Spinal cord (tissue), 10 donors: ENCODE measurements around the gene PIK3C2B. TPM values are rescaled to one million over a fixed set of nuclear protein-coding genes. Genes with fewer than 3 reads are reported as not detected.
A peak's percentile ranks its signal among the peaks of the same experiment; 100 is the strongest.

Experiments
- DNase-seq, 6 donors: peaks; one replicate each; pipeline versions ENCODE4 v3.0.0 to v3.0.0-alpha.2; 2013 to 2015; ENCODE audit warnings: low spot score in 6 of 6, low read depth in 4 of 6
- H3K27ac ChIP-seq: one replicate; pipeline ENCODE4 v1.5.1; 2013; ENCODE audit warnings: low read depth, low read length, control low read depth
- H3K27me3 ChIP-seq: one replicate; pipeline ENCODE4 v1.6.1; 2013; ENCODE audit warnings: low read length; ENCODE audit not compliant: control insufficient read depth, insufficient read depth
- H3K36me3 ChIP-seq: one replicate; pipeline ENCODE4 v1.6.1; 2013; ENCODE audit warnings: low read length; ENCODE audit not compliant: control insufficient read depth, insufficient read depth
- H3K4me1 ChIP-seq: one replicate; pipeline ENCODE4 v1.6.1; 2013; ENCODE audit warnings: low read length; ENCODE audit not compliant: control insufficient read depth, insufficient read depth
- H3K4me3 ChIP-seq: one replicate; pipeline ENCODE4 v1.5.1; 2013; ENCODE audit warnings: low read depth, low read length, control low read depth
- H3K9me3 ChIP-seq: one replicate; pipeline ENCODE4 v1.6.1; 2013; ENCODE audit warnings: low read length; ENCODE audit not compliant: control insufficient read depth, insufficient read depth
- WGBS: methylation state at CpG from one replicate; pipeline ENCODE4 v1.1.5; 2013; ENCODE audit warnings: missing lambda C conversion rate; ENCODE audit not compliant: insufficient coverage; 5-methylcytosine and 5-hydroxymethylcytosine counted together
- polyA plus RNA-seq, 2 donors: library from polyadenylated mRNA; unstranded; fragments of 120-200 nt; gene quantifications; one replicate each; pipeline ENCODE4 v1.2.1, GENCODE V29; 2013; ENCODE audit not compliant: insufficient read length in 2 of 2
- total RNA-seq, 2 donors: library from RNA; depleted of rRNA in 1 of 2; stranded (reverse); fragments of 120-200 nt in 1 of 2; fragments of >200 nt in 1 of 2; gene quantifications; one replicate each; pipeline versions ENCODE4 v1.2.3 to v1.2.4, GENCODE V29; 2013 to 2014
- donor health status: healthy.

Gene PIK3C2B
- total and polyA plus RNA-seq, 4 donors = 23.9 to 39.8 (median 25.8) TPM

GRCh38 chr1:204472660-204473059 lies 21.9 kb downstream of the PIK3C2B start:
- WGBS = 100% methylated on average over 2 of the region's 2 CpGs
- Histone ChIP-seq H3K36me3 (peaks cover 11% of the 10 kb centered on the region), H3K27ac (peak overlapping the region; percentile 47), H3K4me1 (peaks cover 28% of the 10 kb centered on the region), H3K4me3 (no peak overlapping the region), H3K9me3 (no peaks in the 10 kb centered on the region), H3K27me3 (no peaks in the 10 kb centered on the region)
- no peak for DNase-seq

- Histone ChIP-seq H3K27ac (no peak overlapping the region), H3K36me3 (peaks cover 15% of the 10 kb centered on the region), H3K27me3 (no peaks in the 10 kb centered on the region), H3K9me3 (no peaks in the 10 kb centered on the region), H3K4me3 (no peak overlapping the region), H3K4me1 (peaks cover 32% of the 10 kb centered on the region)
- 94% methylated on average over 4 of the region's 4 CpGs for WGBS
- DNase-seq = no peak
Observed at GRCh38 chr1:204471687-204472086, 22.9 kb downstream of the PIK3C2B start.

DNA sequence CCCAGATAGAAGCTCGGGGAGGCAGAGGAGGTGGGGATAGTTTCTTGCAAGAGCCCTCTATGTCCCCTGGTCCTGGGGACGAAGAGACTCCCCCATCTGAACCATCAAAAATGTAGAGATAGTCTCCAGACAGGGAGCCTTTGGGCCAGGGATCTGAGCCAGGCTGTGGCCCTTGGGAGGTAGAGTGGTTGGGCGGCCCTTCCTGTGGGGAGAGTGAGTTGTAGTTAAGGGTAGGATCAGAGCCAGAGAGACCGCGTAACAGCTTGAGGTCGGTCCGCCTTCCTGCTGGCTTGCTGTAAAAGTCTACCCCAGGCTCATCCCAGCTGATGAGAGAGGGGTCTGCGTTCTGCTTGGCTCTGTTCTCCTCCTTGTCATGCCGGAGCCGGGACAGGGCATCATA lies 25.3 kb downstream of the PIK3C2B start:
- peaks cover 49% of the 10 kb centered on the region for H3K4me1 ChIP-seq
- no peaks in the 10 kb centered on the region for H3K9me3 ChIP-seq
- peaks cover 31% of the 10 kb centered on the region for H3K36me3 ChIP-seq
- no peak overlapping the region for H3K27ac ChIP-seq
- H3K27me3 ChIP-seq = no peaks in the 10 kb centered on the region
- WGBS = 89% methylated on average over 8 of the region's 10 CpGs
- no peak for DNase-seq
- no peak overlapping the region for H3K4me3 ChIP-seq

DNA sequence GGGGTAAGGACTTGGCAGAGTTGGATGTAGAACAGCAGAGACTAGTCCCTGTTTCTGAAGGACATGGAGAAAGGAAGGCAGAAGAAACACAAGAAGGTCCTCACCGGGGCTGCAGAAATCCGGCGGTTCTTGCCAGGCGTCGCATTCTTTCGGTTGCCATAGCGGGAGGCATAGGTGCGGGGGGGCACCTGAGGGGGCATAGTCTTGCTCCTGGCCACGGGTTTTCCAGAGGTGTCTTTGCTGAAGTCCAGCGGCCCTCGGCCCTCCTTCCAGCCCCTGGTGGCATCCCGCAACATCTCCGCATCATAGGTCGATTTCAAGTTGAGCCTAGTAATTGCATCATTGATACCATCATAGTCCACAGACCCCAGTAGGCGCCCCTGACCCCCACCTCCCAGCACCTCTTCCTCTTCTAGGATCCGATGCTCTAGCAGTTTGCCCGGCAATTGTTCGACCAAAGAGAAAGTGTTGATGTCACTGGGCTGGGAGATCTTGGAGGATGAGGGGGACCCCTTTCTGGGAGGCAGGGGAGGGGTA lies 25.8 kb downstream of the PIK3C2B start:
- 88% methylated on average over 15 of the region's 18 CpGs for WGBS
- H3K4me3 ChIP-seq = no peak overlapping the region
- H3K36me3 ChIP-seq = peaks cover 36% of the 10 kb centered on the region
- H3K27me3 ChIP-seq = no peaks in the 10 kb centered on the region
- H3K9me3 ChIP-seq = no peaks in the 10 kb centered on the region
- H3K27ac ChIP-seq = peak overlapping the region; percentile 18
- peaks cover 52% of the 10 kb centered on the region for H3K4me1 ChIP-seq
- no peak for DNase-seq

- Histone ChIP-seq H3K4me1 (peaks cover 57% of the 10 kb centered on the region), H3K27ac (peak overlapping the region; percentile 18), H3K27me3 (no peaks in the 10 kb centered on the region), H3K4me3 (no peak overlapping the region), H3K9me3 (no peaks in the 10 kb centered on the region), H3K36me3 (peaks cover 42% of the 10 kb centered on the region)
- DNase-seq = peak in 4 of 6 donors; percentile 39 to 80 (median 62)
- 32% methylated on average over 7 of the region's 10 CpGs for WGBS
Observed at GRCh38 chr1:204468206-204468605, 26.4 kb downstream of the PIK3C2B start.

GRCh38 chr1:204466416-204467405 lies 27.9 kb downstream of the PIK3C2B start:
- Histone ChIP-seq H3K36me3 (peaks cover 56% of the 10 kb centered on the region), H3K4me1 (peaks cover 63% of the 10 kb centered on the region), H3K27ac (peak overlapping the region; percentile 90), H3K9me3 (no peaks in the 10 kb centered on the region), H3K27me3 (no peaks in the 10 kb centered on the region), H3K4me3 (no peak overlapping the region)
- DNase-seq = peak in 4 of 6 donors; percentile 19 to 74 (median 53)
- 35% methylated on average over 13 of the region's 17 CpGs for WGBS

DNA sequence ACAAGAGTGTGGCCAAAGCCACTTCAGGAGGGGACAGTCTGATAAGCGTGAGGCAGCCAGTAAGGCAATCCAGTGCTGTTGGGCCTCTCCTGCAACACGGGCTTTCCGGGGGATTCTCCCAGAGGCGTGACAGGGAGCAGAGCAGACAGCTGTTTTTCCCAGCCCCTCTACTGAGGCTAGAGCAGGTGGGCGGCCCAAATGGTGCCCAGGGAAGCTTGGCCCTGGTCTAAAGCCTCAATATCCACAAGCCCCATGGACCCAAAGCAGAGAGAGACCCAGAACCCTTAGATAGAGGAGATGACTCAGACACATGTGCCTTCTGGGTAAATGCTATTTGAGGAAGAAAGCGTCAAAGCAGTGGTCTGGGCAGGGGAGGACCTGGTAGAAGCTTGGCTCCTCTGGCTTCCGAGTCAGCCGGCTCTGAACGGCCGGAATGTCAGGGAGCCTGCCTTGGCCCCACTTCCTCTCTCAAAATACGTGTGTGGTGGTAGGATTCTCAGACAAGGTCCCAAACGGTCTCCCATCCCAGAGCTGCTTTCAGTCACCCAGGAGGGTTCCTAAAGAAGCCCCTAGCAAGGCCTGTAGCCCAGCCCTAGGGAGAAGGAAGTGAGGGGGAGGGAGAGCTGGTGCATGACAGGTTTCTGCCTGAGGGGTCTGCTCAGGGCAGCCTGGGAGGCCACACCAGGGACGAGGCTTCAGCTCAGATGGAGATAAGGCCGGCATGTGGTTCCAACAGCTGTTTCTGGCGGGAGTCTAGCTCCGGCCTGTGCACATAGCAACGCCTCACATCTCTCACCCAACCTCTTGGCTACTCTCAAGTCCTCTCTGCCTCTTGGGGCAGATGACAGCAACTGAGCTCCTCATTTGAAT lies 28.8 kb downstream of the PIK3C2B start:
- no peak for DNase-seq
- Histone ChIP-seq H3K36me3 (peaks cover 65% of the 10 kb centered on the region), H3K9me3 (no peaks in the 10 kb centered on the region), H3K27ac (peak overlapping the region; percentile 90), H3K27me3 (no peaks in the 10 kb centered on the region), H3K4me1 (peaks cover 63% of the 10 kb centered on the region), H3K4me3 (no peak overlapping the region)
- 73% methylated on average over 11 of the region's 17 CpGs for WGBS

GRCh38 chr1:204464701-204465100 lies 29.9 kb downstream of the PIK3C2B start:
- Histone ChIP-seq H3K4me1 (peaks cover 63% of the 10 kb centered on the region), H3K27me3 (no peaks in the 10 kb centered on the region), H3K4me3 (no peak overlapping the region), H3K27ac (no peak overlapping the region), H3K36me3 (peaks cover 75% of the 10 kb centered on the region), H3K9me3 (no peaks in the 10 kb centered on the region)
- WGBS = no CpG with 5 or more reads among the region's 1 CpG
- DNase-seq = no peak

- Histone ChIP-seq H3K9me3 (no peaks in the 10 kb centered on the region), H3K36me3 (peaks cover 75% of the 10 kb centered on the region), H3K4me1 (peaks cover 60% of the 10 kb centered on the region), H3K27ac (peak overlapping the region; percentile 64), H3K27me3 (no peaks in the 10 kb centered on the region), H3K4me3 (no peak overlapping the region)
- no CpG with 5 or more reads among the region's 3 CpGs for WGBS
- no peak for DNase-seq
Observed at GRCh38 chr1:204464187-204464631, 30.4 kb downstream of the PIK3C2B start.
